ACC112 (cell line): ENCODE results near the gene TREH.

Experiments
- H2AFZ ChIP-seq: fragments of 200-600 bp; sonication (generic); one replicate; pipeline ENCODE4 v1.6.0; 2017; ENCODE audit warnings: antibody characterized with exemption, low read length; ENCODE audit not compliant: unreplicated experiment
- H3K27ac ChIP-seq: fragments of 200-600 bp; sonication (generic); 2 replicates; pipeline ENCODE4 v1.5.1; 2014; ENCODE audit warnings: low read depth, mild to moderate bottlenecking, antibody characterized with exemption, low read length, moderate library complexity
- H3K27me3 ChIP-seq: fragments of 200-600 bp; sonication (generic); 2 replicates; pipeline ENCODE4 v1.6.1; 2014; ENCODE audit warnings: mild to moderate bottlenecking, antibody characterized with exemption, low read length, moderate library complexity, mixed read lengths; ENCODE audit not compliant: insufficient read depth
- H3K36me3 ChIP-seq: fragments of 200-600 bp; sonication (generic); 2 replicates; pipeline ENCODE4 v1.6.1; 2016; ENCODE audit warnings: mild to moderate bottlenecking, antibody characterized with exemption, low read length, moderate library complexity, mixed read lengths; ENCODE audit not compliant: insufficient read depth
- H3K4me1 ChIP-seq: fragments of 200-600 bp; sonication (generic); one replicate; pipeline ENCODE4 v1.6.1; 2016; ENCODE audit warnings: low read length, mixed read lengths; ENCODE audit not compliant: insufficient read depth, unreplicated experiment, control insufficient read depth
- H3K4me3 ChIP-seq: fragments of 200-600 bp; sonication (generic); 2 replicates; pipeline ENCODE4 v1.5.1; 2014; ENCODE audit warnings: mild to moderate bottlenecking, low read depth, low read length
- H3K79me2 ChIP-seq: fragments of 200-600 bp; sonication (generic); one replicate; pipeline ENCODE4 v1.6.0; 2016; ENCODE audit warnings: low read length; ENCODE audit not compliant: control insufficient read depth, unreplicated experiment, insufficient read depth

The TREH gene

DNA sequence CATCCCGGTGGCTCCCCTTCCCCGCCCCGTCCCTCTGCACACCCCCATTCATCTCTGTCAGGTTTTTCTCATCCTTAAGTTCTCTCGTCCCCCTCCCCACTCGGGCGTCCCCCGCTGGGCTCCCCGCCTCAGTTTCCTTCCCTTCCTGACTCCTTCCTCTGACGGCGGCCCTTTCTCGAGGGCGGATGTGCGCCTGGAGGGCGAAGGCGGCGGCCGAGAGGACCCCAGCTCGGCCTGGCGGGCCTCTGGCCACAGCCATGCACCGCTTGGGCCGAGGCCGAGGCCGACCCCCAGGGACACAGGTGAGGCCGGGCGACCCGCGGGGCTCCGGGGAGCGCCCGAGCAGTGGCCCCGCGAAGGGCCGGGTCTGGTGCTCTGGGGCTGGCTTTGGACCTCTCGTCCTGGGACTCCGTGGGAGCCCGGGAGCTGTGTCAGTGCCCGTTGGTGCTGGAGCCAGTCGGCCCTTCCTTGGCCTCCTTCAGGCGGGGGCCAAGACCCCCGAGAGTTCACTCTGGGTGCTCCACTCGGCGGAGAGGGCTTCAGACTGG lies 69.2 kb downstream of the TREH start:
- no peaks in the 10 kb centered on the region for H3K27me3 ChIP-seq
- H2AFZ ChIP-seq: no peak overlapping the region
- H3K79me2 ChIP-seq: peaks cover 58% of the 10 kb centered on the region
- H3K36me3 ChIP-seq: no peaks in the 10 kb centered on the region
- H3K4me1 ChIP-seq: peaks cover 53% of the 10 kb centered on the region
- H3K4me3 ChIP-seq: peak overlapping the region; percentile 92
- peak overlapping the region; percentile 85 for H3K27ac ChIP-seq

DNA sequence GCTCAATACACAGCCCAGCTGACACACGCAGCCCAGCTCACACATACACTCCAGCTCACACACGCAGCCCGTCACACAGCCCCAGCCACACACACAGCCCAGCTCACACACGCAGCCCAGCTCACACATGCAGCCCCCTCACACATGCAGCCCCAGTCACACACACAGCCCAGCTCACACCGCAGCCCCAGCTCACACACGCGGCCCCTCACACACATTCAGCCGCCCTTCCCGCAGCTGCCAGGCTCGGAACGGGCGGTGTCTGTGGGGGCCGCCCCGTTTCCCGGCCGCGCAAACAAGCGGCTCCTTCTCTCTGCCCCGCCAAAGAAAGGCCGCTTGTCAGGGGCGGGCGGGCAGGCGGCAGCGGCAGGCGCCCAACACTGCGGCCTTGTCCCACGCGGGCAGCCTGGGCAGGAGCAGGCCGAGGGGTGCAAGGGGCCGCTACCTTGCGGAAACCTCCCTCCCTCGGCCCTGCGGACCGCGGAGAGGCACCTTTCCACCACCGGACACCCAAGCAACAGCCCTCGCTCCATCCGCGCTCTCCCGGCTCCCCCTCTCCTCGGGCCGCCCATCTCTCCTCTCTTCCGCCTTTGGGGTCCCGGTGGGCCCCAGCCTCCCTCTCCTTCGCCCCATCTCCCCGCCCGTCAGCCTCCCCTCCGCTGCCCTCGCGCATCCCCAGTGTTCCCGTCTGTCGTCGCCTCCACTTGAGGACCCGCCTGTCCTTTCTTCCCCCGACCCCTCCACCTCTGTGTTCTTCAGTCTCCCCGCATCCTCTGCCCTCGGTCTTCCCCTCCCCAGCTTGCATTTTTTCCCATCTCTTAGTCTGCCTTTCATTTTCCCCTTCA lies 69.8 kb downstream of the TREH start:
- no peaks in the 10 kb centered on the region for H3K36me3 ChIP-seq
- H3K4me1 ChIP-seq: peaks cover 55% of the 10 kb centered on the region
- H3K79me2 ChIP-seq: peaks cover 58% of the 10 kb centered on the region
- no peak overlapping the region for H2AFZ ChIP-seq
- H3K4me3 ChIP-seq: peak overlapping the region; percentile 92
- peak overlapping the region; percentile 85 for H3K27ac ChIP-seq
- no peaks in the 10 kb centered on the region for H3K27me3 ChIP-seq

DNA sequence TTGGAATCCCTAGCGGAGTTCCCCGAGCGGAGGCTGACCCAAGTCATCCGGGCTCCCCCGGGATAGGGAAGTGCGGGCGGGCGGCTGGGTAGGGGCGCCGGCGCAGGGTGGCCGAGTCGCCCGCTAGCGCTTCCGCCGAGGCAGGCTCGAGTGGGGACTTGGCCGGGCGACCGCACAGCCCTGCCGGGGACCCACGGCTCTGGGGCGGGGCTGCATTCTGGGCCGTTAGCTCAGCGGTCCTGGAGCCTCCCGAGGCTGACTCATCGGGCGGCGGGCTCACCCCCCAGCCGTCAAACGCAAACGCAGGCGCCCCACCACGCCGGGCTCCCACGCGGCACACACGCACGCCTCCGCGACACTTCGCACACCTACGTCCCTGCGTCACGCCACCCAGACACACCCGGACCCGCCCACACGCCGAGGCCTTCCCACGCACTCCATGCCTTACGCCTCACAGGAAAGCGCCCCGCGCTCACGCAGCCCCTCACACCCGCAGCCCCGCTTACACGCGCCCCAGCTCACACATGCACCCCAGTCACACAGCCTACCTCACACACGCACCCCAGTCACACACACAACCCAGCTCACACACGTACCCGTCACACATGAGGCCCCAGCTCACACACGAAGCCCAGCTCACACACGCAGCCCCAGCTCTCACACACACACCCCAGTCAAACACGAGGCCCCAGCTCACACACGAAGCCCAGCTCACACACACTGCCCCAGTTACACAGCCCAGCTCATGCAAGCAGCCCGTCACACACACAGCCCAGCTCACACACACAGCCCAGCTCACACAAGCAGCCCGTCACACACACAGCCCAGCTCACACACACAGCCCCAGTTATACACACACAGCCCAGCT lies 70.9 kb downstream of the TREH start:
- no peak overlapping the region for H2AFZ ChIP-seq
- H3K4me1 ChIP-seq: peaks cover 58% of the 10 kb centered on the region
- peaks cover 50% of the 10 kb centered on the region for H3K79me2 ChIP-seq
- H3K27me3 ChIP-seq: no peaks in the 10 kb centered on the region
- peak overlapping the region; percentile 85 for H3K27ac ChIP-seq
- peak overlapping the region; percentile 92 for H3K4me3 ChIP-seq
- H3K36me3 ChIP-seq: no peaks in the 10 kb centered on the region

- Histone ChIP-seq H3K4me1 (peaks cover 56% of the 10 kb centered on the region), H2AFZ (peak within 1 kb of the TSS; percentile 28), H3K4me3 (peak within 1 kb of the TSS; percentile 92), H3K36me3 (no peaks in the 10 kb centered on the region), H3K27me3 (no peaks in the 10 kb centered on the region), H3K27ac (peak within 1 kb of the TSS; percentile 98), H3K79me2 (peaks cover 43% of the 10 kb centered on the region)
Observed at GRCh38 chr11:118607401-118608359, 71.8 kb downstream of the TREH start, which contains the start of gene PHLDB1. TSS of gene PHLDB1 (plus strand) at chr11:118607615. CDS start at chr11:118613837, 6,222 bp downstream.
